ENCODE data around the gene ZNF658.
"Not testable (repeated sequence)": the region's sequence is repeated elsewhere in the genome, so short reads cannot be mapped to it uniquely, and the experiment has no call there.

- TF ChIP-seq CTCF (conservative IDR thresholded peaks at IDR 0.05; ENCODE audit: low read depth, low read length); EZH2 (IDR thresholded peaks at IDR 0.05; ENCODE audit: borderline replicate concordance, low read depth, low read length, poor library complexity, severe bottlenecking): not testable (repeated sequence)
Observed at GRCh38 chr9:66938322-66938721, 37.8 kb downstream of the ZNF658 start.
